GM19239 (cell line): ENCODE measurements around the gene F12.
"Not testable (repeated sequence)": the region's sequence is repeated elsewhere in the genome, so short reads cannot be mapped to it uniquely, and the experiment has no call there.

Experiments
- DNase-seq: peaks from one replicate; pipeline ENCODE4 v3.0.0; 2011; ENCODE audit warnings: low spot score; ENCODE audit not compliant: insufficient read length
- FAIRE-seq: peaks from 2 replicates; lab custom pipeline; 2011; peaks lifted over from hg19 to GRCh38; lab: Jason Lieb, UNC

F12 gene

DNA sequence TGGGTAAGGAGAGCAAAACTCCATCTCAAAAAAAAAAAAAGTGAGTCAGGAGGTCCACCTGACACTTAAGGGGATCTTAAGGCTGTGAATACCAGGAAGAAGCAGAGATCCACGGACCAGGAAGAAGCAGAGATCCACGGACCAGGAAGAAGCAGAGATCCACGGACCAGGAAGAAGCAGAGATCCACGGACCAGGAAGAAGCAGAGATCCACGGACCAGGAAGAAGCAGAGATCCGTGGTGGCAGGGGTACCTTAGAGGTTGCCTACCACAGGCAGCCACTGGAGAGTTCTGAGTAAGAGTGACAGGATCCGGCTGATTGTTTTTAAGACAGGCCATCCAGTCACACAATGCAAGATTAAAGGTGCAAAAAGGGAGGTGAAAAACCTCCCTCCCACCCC lies 11.1 kb upstream of the F12 start:
- not testable (repeated sequence) for FAIRE-seq

DNA sequence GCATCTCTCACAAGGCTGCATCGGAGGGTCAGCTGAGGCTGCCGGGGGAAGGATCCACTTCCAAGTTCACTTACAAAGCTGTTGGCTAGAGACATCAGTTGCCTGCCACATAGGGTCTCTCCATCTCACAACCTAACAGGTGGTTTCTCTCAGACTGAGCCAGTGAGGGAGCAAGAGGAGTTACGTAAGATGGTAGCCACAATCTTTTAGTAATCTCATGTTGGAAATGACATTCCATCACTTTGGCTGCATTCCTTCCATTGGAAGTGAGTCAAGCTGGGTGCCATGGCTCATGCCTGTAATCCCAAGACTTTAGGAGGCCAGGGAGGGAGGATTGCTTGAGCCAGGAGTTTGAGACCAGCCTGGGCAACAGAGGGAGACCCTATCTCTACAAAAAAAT lies 9.7 kb upstream of the F12 start:
- FAIRE-seq (no peak), DNase-seq (no peak)

More for the DNA sequence above, 11.1 kb upstream of the F12 start:
- not testable (repeated sequence) for DNase-seq

DNA sequence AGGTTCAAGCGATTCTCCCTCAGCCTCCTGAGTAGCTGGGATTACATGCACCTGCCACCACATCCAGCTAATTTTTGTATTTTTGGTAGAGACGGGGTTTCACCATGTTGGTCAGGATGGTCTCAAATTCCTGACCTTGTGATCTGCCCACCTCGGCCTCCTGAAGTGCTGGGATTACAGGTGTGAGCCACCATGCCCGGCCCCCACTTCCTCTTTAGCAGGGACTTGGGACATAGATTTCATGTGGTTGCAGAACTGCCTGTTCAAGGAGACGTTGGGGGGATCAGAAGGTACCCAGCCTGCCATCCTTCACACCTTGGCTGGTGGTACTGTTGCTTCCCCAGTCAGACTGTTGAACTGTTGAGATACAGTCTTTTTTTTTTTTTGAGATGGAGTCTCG lies 7.7 kb upstream of the F12 start:
- FAIRE-seq, DNase-seq: not testable (repeated sequence)

DNA sequence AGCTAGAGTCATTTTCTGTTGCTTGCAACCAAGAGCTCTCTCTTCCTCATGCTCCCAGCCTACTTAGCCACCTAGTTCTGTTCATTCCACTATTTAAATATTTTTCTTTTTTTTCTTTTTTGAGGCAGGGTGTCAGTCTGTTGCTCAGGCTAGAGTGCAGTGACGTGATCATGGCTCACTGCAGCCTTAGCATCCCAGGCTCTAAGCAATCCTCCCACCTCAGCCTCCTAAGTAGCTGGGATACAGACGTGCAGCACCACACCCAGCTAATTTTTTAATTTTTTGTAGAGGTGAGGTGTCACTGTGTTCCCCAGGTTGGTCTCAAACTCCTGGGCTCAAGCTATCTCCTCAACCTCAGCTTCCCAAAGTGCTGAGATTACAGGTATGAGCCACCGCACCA lies 5.1 kb upstream of the F12 start:
- no peak for DNase-seq
- FAIRE-seq, result no peak

DNA sequence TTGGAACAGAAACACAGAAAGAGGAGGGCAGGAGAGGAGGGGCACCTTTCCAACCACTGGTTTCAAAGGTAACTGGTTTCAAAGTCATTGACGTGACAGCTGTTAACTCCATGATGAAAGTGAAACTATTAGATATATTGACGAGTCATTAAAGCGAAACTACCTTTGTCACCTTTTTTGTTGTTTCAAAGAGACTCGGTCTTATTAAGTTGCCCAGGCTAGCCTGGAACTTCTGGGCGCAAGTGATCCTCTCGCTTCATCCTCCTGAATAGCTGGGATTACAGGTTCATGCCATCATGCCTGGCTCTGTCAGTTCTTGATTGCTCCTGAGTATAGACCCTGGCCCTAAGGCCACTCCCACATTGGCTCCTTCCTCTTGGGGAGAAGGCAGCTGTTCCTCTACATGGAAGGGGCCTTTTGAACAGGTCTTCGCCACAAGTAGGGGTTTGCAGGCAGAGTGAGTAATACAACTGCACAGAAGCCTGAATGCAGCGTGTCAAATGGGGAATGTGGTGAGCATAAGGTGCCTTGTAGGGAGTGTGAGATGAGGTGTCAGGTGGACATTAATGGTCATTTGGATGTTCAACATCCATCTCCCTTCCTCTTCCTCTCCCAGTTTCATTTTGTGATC lies 3.4 kb upstream of the F12 start:
- FAIRE-seq (peak; percentile 96), DNase-seq (no peak)

DNA sequence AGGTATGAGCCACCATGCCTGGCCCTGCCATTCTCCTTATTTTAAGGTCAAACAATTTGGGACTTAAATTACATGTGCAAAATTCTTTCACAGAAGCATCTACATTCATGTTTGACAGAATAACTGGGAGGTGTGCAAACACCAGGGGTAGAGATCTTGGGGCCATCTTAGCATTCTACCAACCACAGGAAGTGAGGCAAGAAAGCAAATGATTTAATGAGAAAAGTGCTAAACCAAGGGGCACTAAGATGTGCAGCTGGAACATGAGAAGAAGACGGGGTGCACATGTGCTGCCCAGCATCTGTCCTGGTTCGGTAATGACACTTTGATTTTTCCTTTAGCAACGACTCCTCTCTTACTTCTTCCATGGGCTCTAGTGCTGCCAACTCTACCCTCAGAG lies 1.2 kb upstream of the F12 start:
- peak; percentile 75 for FAIRE-seq
- no peak for DNase-seq

DNA sequence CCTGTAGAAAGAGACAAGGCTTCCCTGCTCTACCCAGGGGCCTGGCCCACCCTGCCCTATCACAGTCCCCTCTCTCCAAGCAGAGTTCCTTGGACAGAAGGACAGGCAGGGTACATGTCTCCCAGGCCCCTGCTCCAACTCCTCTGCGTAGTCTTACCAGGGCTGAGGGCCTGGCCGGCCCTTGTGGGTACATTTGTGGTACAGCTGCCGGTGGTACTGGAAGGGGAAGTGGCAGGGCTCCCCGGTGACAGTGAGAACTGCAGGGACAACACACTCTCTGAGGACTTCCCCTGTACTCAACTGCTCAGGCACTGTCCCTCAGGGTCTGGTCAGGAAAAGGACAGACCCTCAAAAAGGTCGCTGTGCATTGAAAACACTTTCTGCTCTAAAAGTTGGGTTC lies 3.6 kb downstream of the F12 start:
- FAIRE-seq, result peak; percentile 23

DNA sequence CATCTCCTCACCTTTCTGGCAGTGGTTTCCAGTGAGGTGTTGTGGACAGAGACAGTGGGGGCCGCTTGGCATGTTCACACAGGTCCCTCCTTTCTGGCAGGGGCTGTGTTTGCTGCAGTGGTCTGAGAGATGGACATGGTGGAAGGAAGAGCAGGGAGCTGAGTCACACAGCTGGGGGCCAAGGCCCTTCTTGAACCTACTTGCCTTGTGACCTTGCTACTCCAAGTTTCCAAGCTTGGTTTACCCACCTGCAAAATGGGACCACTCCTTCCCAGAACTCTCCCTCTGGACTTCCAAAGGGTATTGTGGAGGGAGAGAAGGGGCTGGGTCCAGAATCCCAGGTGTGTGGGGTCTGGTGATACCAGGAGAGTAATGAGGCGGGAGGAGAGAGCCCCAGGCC lies 4.1 kb downstream of the F12 start:
- FAIRE-seq, result no peak
- DNase-seq, result no peak

More for the DNA sequence above, 3.6 kb downstream of the F12 start:
- no peak for DNase-seq

DNA sequence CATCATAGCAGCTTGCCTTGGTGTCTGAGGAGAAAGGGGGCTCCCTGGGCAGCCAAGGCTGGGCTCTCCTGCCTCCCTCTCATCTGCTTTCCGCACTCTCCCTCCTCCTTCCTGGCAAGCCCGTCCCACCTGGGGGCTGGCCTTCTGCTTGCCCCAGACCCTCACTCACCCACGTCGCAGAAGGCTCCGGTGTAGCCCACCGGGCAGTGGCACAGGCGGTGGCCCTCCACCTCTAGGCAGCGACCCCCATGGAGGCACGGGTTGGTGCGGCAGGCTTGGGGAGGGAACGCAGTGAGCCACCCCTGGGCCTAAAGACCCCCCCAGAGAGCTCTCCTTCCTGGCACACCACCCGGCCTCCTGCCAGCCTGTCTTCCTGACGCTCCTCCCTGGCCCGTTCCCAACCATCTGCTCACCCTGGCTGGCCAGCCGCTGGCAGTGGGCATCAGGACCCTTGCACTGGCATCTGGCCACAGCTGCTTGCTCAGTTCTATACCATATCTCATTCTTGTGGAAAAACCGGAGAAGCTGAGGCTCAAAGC lies 4.7 kb downstream of the F12 start:
- DNase-seq (no peak), FAIRE-seq (no peak)

DNA sequence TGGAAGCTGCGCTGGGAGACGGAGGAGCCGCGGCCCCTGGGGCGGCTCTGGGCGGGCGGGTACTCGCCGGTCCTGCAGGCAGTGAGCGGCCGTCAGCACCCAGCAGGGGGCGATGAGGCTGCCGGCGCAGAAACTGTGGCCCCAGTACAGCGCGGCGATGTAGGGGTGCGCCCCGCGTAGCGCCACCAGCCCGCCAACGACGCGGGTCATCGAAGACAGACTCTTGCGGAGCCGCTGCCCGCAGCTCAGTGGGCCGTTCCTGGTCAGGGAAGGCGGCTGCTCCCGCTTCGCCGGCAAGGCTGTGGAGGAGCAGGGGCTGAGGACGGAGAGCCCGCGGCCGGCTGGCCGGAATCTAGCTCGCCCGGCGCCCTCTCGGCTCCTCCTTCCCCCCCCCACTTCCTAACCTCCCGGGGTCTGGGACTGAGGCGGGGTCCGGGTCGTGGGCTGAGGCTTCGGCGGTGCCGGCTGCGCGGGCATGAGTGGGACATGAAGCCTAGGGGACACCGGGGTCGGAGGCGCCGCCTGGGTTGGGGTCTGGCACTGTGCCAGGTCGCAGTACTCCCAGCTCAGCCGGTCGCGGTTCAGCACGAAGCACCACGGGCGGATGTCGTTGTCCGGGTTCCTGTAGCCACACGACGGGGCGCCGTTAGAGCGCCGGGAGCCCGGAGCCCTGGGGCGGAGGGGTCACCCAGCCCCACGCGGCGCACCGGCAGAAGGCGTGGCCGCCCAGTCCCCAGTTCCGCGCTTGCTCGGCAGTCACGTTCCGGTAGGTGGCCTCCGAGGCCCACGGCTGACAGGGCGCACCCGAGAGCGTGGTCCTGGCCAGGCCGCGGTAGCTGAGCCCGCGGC lies 5.3 kb downstream of the F12 start:
- DNase-seq (peak; percentile 93), FAIRE-seq (peak; percentile 94)

DNA sequence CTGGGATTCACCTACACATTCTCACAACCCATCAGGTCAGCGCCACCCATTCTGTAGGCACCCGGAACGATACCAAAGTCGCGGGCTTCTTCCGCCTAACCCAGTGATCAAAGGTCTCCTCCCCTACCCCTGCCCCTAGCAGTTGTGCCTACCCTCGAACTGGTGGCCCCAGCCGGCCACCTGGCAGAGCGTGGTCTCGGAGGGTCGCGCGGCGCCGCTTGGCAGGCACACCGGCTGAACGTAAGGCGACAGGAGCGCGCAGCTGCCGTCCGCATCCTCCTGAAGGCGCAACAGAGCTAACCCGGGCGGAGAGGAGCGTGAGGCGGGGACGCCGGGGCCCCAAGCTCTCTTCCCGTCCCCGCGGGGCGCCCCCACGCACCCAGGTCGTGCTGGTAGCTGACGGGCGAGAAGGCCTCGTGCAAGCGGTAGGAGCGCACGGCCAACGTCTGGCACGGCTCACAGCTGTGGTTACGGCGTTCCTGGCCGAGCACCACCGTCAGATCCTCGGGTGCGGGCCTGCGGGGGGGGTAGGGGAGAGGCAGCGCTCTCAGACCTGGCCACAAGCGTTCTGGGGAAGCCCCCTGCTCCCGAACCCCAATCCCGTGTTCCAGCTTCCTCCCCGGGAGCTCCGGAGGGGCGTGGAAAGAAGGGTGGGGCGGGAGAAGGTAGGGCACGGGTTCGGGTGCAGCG lies 6.1 kb downstream of the F12 start:
- DNase-seq (peak; percentile 55), FAIRE-seq (peak; percentile 40)

DNA sequence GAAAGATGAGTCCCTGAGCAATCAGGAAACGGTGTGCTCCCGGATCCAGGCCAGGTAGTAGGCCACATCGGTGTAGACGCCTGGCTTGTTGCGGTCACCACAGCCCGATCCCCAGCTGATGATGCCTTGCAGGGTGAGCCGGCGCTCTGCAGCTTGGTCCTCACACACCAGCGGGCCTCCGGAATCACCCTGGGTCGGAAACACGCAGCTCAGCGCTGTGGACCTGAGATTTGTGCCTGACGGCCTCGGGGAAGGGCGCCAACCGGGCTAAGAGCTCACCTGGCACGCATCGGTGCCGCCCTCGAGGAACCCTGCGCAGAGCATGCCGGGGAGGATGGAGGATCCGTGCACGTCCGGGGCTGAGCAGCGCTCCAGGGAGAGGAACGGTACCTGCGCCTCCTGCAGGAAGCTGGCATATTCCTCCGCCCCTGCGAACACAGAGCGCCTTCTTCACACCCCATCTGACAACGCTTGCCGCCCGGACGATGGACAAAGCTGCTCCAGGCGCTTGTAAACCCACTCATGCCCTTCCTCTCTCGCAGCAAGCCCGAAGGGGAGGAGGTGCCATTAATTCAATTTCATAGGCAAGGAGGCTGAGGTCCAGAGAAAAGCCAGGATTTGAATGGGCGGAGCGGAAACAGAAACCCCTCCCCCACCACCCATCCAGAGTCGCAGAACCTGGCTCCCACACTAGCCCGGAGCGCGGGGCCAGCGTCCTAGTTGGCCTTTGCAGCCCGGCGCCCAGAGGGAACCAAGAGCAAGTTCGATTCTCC lies 6.9 kb downstream of the F12 start:
- DNase-seq (peak; percentile 89), FAIRE-seq (peak; percentile 81)

DNA sequence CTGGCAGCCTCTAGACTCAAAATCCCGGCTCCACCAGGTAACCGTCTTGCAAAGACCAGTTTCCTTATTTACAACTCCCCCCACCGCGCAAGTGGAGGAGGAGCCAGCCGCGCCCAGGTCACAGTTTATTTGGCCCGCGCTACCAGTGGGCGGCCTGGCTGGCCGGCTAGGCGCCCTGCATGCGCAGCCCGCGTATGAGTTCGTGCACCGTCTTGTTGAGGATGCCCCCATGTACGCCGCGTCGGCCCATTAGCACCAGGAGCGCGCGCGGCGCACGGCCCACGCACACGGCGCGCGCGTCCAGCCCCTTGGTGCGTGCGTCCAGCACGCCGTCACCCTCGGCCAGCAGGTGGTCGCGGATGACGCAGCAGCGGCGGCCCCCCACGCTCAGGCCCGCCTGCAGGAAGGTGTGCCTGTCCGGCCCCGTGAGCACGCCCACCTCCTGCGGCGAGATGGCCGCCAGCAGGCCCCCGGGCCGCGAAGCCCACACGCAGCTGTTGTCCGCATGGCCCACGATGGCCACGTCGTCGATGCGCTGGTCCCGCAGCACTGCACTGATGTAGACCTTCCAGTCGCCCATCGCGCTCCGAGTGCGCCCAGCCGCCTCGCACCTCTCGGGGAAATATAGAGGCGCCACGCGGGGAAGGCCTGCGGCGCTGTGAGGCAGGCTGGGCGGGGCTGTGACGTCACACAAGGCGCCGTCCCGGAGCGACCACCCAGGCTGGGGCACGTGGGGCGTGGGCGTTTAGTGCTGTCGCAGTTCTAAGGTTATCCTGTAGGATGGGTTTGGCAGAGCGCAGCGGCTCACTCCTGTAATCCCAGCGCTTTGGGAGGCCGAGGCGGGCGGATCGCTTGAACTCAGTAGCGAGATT lies 9.1 kb downstream of the F12 start, which contains the start of gene PFN3:
PFN3 (minus strand) TSS at position 665 of the 872 bp plus-strand sequence; CDS start at position 580, 85 bp downstream.
- FAIRE-seq, result no peak
- DNase-seq, result no peak

DNA sequence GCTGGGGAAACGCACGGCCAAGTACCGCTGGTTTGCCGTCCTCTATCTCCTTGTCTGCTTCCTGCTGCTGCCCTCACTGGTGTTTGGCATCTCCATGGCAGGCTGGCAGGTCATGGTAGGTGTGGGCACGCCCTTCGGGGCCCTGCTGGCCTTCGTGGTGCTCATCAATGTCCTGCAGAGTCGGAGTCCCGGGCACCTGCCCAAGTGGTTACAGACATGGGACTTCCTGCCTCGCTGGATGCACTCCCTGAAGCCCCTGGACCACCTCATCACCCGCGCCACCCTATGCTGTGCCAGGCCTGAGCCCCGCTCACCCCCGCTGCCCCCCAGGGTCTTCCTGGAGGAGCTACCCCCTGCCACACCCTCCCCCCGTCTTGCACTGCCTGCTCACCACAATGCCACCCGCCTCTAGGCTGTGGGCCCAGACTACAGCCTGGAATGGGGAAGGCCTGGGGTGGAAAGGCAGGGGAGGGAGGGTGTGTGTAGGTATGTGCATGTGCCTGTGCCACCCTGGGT lies 11.4 kb downstream of the F12 start:
- DNase-seq (no peak), FAIRE-seq (no peak)

DNA sequence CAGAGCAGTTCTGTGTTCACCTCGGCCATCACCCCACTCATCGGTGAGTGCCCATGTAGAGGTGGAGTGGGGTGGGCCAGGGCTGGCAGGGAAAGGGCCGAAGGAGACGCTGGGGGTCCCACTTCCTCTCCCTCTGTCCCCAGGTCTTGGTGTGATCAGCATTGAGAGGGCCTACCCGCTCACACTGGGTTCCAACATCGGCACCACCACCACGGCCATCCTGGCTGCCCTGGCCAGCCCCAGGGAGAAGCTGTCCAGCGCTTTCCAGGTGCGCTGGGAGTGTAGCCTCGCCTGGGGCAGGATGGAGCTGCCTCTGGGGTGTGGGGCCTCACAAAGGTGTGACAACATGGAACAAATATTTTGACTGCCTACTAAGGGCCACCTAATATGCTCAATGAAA lies 12.6 kb downstream of the F12 start:
- DNase-seq, result no peak
- FAIRE-seq, result no peak

DNA sequence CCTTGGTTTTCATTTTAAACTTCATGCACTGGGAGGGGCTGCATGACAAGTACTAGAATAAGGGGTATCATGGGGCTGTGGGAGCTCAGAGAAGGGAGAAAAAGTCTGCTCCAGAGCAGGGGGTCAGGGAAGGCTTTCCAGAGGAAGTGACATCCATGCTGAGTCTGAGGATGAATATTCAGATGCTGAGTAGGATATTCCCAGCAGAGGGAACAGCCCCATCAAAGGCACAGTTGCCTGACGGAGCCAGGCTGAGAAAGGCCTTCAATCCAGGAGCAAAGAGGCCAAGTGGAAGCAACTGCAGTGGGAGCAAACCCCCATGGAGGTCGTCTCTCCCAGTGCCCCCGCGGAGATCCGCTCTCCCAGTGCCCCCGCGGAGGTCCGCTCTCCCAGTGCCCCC lies 13.3 kb downstream of the F12 start:
- DNase-seq (no peak), FAIRE-seq (no peak)

DNA sequence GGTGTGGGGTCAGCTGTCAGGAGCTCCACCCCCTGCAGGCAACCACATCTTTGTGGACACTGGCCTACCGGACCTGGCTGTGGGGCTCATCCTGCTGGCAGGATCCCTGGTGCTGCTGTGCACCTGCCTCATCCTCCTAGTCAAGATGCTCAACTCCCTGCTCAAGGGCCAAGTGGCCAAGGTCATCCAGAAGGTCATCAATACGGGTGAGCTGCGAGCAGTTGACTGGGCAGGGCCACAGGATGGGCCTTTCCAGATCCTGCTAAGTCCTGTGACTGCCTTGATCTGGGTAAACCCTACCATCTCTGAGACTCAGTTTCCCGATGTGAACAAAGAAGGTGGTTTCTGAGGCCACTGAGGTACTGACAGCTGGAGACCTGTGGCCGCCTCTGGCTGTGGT lies 15.4 kb downstream of the F12 start:
- no peak for DNase-seq
- FAIRE-seq, result no peak

DNA sequence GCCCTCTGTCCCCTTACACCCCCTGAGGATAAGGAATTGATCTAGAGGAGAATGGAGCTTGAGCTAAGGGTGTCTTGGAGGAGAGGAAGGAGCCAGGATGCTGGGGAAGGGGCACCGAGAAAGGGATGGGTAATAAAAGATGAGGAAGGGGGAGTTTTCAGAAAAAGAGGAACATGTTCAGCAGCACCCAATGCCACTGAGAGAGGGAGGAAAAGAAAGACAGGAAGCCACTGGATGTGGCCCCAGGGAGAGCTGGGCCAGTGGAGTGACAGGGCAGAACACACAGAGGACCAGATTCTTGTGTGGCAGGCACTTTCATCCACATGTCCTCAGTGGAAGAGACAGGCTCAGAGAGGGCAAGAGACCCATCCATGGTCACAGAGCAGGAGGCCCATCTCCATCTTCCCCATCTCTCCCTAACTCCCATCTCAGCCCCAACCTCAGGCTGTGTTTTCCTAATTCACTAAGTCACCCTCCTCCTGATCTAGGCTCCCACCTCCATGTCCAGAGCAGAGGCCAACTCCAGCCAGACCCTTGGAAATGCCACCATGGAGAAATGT lies 16.1 kb downstream of the F12 start:
- DNase-seq (no peak), FAIRE-seq (no peak)

DNA sequence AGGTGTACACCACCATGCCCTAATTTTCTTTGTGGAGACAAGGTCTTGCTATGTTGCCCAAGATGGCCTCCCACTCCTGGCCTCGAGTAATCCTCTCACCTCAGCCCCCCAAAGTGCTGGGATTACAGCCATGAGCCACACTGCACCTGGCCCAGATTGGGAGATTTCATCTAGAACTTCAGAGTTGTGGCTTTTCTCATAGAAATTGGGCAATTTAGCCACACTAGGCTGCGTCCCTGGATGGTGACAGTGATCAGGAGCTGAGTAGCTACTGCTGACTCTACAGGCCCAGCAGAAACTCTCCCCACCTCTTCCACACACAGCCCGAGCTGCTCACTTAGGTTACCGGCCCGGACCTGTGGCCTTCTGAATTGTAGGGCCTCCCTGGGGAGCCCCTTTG lies 16.6 kb downstream of the F12 start:
- DNase-seq, result no peak
- no peak for FAIRE-seq
